GM12878 (cell line): ENCODE results near the gene C1QL2. TPM values are rescaled to one million over a fixed set of nuclear protein-coding genes. Genes with fewer than 3 reads are reported as not detected.

ENCODE experiments used
- ATAC-seq: fragments of 200-7000 bp; cut with Tn5 transposase; 3 replicates; pipeline ENCODE4 v1.9.1; 2020; ENCODE audit warnings: mild to moderate bottlenecking, moderate library complexity
- BruUV-seq: library from RNA; stranded (reverse); fragments of 400-500 nt; replicated peaks from 2 replicates; lab custom pipeline; 2021; lab: Mats Ljungman, UMichigan
- CTCF ChIA-PET: fragments of 300-600 bp; sonication (Branson Sonifier 250); formaldehyde crosslinking; extraction: SDS; loops from one replicate; lab custom pipeline; 2021; ENCODE audit warnings: inconsistent platforms; lab: Yijun Ruan, JAX
- POLR2A ChIA-PET: fragments of 350-600 bp; formaldehyde crosslinking; extraction: SDS; loops from one replicate; lab custom pipeline; 2021; ENCODE audit warnings: inconsistent platforms; lab: Charles Lee
- RAD21 ChIA-PET: fragments of 300-600 bp; sonication (Branson Sonifier 250); formaldehyde crosslinking; loops from one replicate; lab custom pipeline; 2023; ENCODE audit warnings: antibody characterized with exemption; ENCODE audit not compliant: unreplicated experiment; lab: Charles Lee
- SMC1A ChIA-PET: fragments of 300-600 bp; sonication (Branson Sonifier 250); formaldehyde crosslinking; loops from one replicate; lab custom pipeline; 2023; ENCODE audit not compliant: unreplicated experiment, uncharacterized antibody; lab: Charles Lee
- DNase-seq: peaks from one replicate; pipeline ENCODE4 v3.0.0-alpha.2; 2011; ENCODE audit warnings: low read depth, low spot score
- FAIRE-seq: peaks from 3 replicates; lab custom pipeline; 2011; peaks lifted over from hg19 to GRCh38; lab: Jason Lieb, UNC
- H2AFZ ChIP-seq: 2 replicates; pipeline ENCODE4 v1.6.0; 2011; ENCODE audit warnings: low read depth, low read length, control low read depth; ENCODE audit not compliant: control insufficient read depth
- H3K27ac ChIP-seq: 2 replicates; pipeline ENCODE4 v1.5.1; 2011; ENCODE audit warnings: control low read depth; ENCODE audit not compliant: control insufficient read depth, insufficient read depth
- H3K27me3 ChIP-seq, 2 experiments: replicated peaks in 1 of 2; 2 replicates each; pipeline versions ENCODE4 v1.6.0 to v1.6.1; 2011; ENCODE audit warnings: low read length in 1 of 2; ENCODE audit not compliant: control insufficient read depth in 2 of 2, insufficient read depth in 2 of 2
- H3K36me3 ChIP-seq, 2 experiments: 2 replicates each; pipeline ENCODE4 v1.5.1; 2011; ENCODE audit warnings: low read length in 1 of 2; ENCODE audit not compliant: control insufficient read depth in 2 of 2, insufficient read depth in 2 of 2
- H3K4me1 ChIP-seq: 2 replicates; pipeline ENCODE4 v1.6.1; 2011; ENCODE audit warnings: mild to moderate bottlenecking, low read length, moderate library complexity, mixed read lengths; ENCODE audit not compliant: control insufficient read depth, insufficient read depth
- H3K4me2 ChIP-seq: 2 replicates; pipeline ENCODE4 v1.6.0; 2011; ENCODE audit warnings: control low read depth; ENCODE audit not compliant: control insufficient read depth, insufficient read depth
- H3K4me3 ChIP-seq: fragments of 200-600 bp; sonication (generic); 2 replicates; pipeline ENCODE4 v1.5.1; 2016
- H3K79me2 ChIP-seq: 2 replicates; pipeline ENCODE4 v1.6.0; 2011; ENCODE audit warnings: low read length; ENCODE audit not compliant: control insufficient read depth, insufficient read depth
- H3K9ac ChIP-seq: 2 replicates; pipeline ENCODE4 v1.8.0; 2011; ENCODE audit warnings: low read length, control low read depth, mixed read lengths; ENCODE audit not compliant: control insufficient read depth, insufficient read depth
- H3K9me3 ChIP-seq: replicated peaks from 3 replicates; pipeline ENCODE4 v1.5.1; 2011; ENCODE audit warnings: mild to moderate bottlenecking, low read length; ENCODE audit not compliant: control insufficient read depth, insufficient read depth
- H4K20me1 ChIP-seq: 2 replicates; pipeline ENCODE4 v1.6.0; 2011; ENCODE audit not compliant: control insufficient read depth, insufficient read depth
- ASH2L ChIP-seq: fragments of 300-600, 200-600 bp; sonication (generic); IDR thresholded peaks from 2 replicates; pipeline ENCODE4 v1.6.1; 2017; ENCODE audit warnings: low read depth, mild to moderate bottlenecking, borderline replicate concordance
- EZH2 ChIP-seq: IDR thresholded peaks from 2 replicates; pipeline ENCODE4 v1.6.1; 2012; ENCODE audit warnings: low read depth, mild to moderate bottlenecking, control low read depth, inconsistent platforms, low read length, borderline replicate concordance; ENCODE audit not compliant: control insufficient read depth
- FOXM1 ChIP-seq: IDR thresholded peaks from 2 replicates; pipeline ENCODE4 v1.6.1; 2012; ENCODE audit warnings: low read depth, mild to moderate bottlenecking, inconsistent platforms, low read length, moderate library complexity
- HDAC6 ChIP-seq: fragments of 200-600 bp; sonication (generic); IDR thresholded peaks from one replicate; pipeline ENCODE4 v1.8.0; 2017; ENCODE audit warnings: antibody characterized with exemption; ENCODE audit not compliant: unreplicated experiment
- PML ChIP-seq: IDR thresholded peaks from 2 replicates; pipeline ENCODE4 v1.6.1; 2012; ENCODE audit warnings: low read length, inconsistent platforms
- RAD51 ChIP-seq: fragments of 450-650 bp; IDR thresholded peaks from 2 replicates; pipeline ENCODE4 v1.6.1; 2016; ENCODE audit warnings: moderate library complexity, mild to moderate bottlenecking, inconsistent platforms
- RUNX3 ChIP-seq: IDR thresholded peaks from 2 replicates; pipeline ENCODE4 v1.6.1; 2012; ENCODE audit warnings: low read length, inconsistent platforms
- SP1 ChIP-seq: IDR thresholded peaks from one replicate; pipeline ENCODE4 v1.6.1; 2011; ENCODE audit warnings: low read depth, low read length
- STAT3 ChIP-seq: IDR thresholded peaks from 2 replicates; pipeline ENCODE4 v1.6.1; 2011; ENCODE audit warnings: low read depth, low read length, improper control_type of control experiment
- ZSCAN29 ChIP-seq: fragments of 450-650 bp; IDR thresholded peaks from 2 replicates; pipeline ENCODE4 v1.6.1; 2017; ENCODE audit warnings: mild to moderate bottlenecking, moderate library complexity
- WGBS: methylation state at CpG from one replicate; pipeline ENCODE4 v1.1.6; 2016; ENCODE audit warnings: low lambda C conversion rate; ENCODE audit not compliant: insufficient replicate concordance, insufficient coverage; ENCODE audit errors: missing lambda C conversion rate; 5-methylcytosine and 5-hydroxymethylcytosine counted together
- in situ Hi-C: fragments of 300-500 bp; cut with MboI; formaldehyde crosslinking; loops from 9 replicates; pipeline ENCODE4 v1.14.3; 2018; ENCODE audit warnings: mixed read lengths
- intact Hi-C: fragments of 100-400 bp; cut with micrococcal nuclease; formaldehyde crosslinking; loops from one replicate; pipeline ENCODE4 v1.14.2; 2022; ENCODE audit not compliant: unreplicated experiment
- polyA plus RNA-seq, 11 experiments: library from polyadenylated mRNA; depleted of rRNA in 4 of 11; unstranded in 6 of 11; stranded (reverse) in 5 of 11; fragments of >200 nt; fragmentation: Nextera tagmentation in 4 of 11; fragmentation: Illumina TruSeq in 1 of 11; extraction: Ambion mirVana in 4 of 11; extraction: Trizol in 1 of 11; gene quantifications; 1 replicate in 1 of 11; 2 replicates in 10 of 11; pipeline versions ENCODE4 v1.2.1 to v1.2.3, GENCODE V29; 2011 to 2016; ENCODE audit warnings: inconsistent platforms in 2 of 11, missing spikeins in 2 of 11, low read depth in 1 of 11
- total RNA-seq, 4 experiments: library from RNA; depleted of rRNA in 3 of 4; stranded (reverse); fragments of >200 nt in 3 of 4; fragmentation: Illumina TruSeq in 1 of 4; extraction: Trizol in 1 of 4; gene quantifications; 2 replicates each; pipeline versions ENCODE4 v1.2.1 to v1.2.3, GENCODE V29; 2013 to 2021
- TF ChIP-seq, protein P1 (sequence below): fragments of 450-650 bp; IDR thresholded peaks from 2 replicates; pipeline ENCODE4 v1.6.1; 2016; ENCODE audit warnings: mild to moderate bottlenecking
- TF ChIP-seq, protein P2 (sequence below): IDR thresholded peaks from 2 replicates; pipeline ENCODE4 v1.6.1; 2011; ENCODE audit warnings: borderline replicate concordance, low read depth, mild to moderate bottlenecking, moderate library complexity, low read length; ENCODE audit not compliant: insufficient read depth, poor library complexity, severe bottlenecking

The C1QL2 gene
- total and polyA plus RNA-seq, 10 of the 15 experiments (the other 5 are each of a cell fraction or from before 2014, with no cell fraction given) = not detected

DNA sequence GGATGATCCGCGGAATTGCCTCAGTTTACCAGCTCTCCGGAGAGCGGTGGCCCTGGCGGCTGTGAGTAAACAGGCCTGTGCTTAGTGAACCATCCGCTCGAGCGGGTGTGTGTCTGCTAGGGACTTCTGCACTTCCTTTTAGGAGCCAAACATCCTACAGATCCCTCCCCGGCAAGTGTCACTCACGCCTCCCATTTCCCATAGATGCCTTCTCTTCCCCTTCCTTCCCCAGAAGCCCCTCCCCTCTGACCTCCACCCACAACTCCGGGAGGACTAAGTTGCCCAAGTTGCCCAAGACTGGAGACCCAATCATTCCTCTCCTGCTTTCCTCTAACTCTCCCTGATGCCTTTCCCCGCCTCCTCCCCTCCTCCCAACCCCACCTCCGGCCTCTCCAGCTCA is 2.9 kb downstream of the C1QL2 start:
- DNase-seq = no peak
- POLR2A ChIA-PET = no interaction called here
- RAD21 ChIA-PET = no interaction called here
- no peaks in the 10 kb centered on the region for H3K4me1 ChIP-seq
- no peak overlapping the region for H3K4me2 ChIP-seq
- no peak overlapping the region for H3K9ac ChIP-seq
- peaks cover 2 to 17% of the 10 kb centered on the region in 2 experiments; a peak in 3 of 4 replicates for H3K27me3 ChIP-seq
- CTCF ChIA-PET = no interaction called here
- no peak overlapping the region for H3K27ac ChIP-seq
- H3K4me3 ChIP-seq = no peak overlapping the region
- in situ Hi-C loops (no loop called here), intact Hi-C loops (no loop called here)
- no peak for FAIRE-seq
- no peaks in the 10 kb centered on the region for H3K36me3 ChIP-seq
- no peaks in the 10 kb centered on the region for H3K79me2 ChIP-seq
- no peaks in the 10 kb centered on the region for H3K9me3 ChIP-seq
- H2AFZ ChIP-seq = no peak overlapping the region
- no peaks in the 10 kb centered on the region for H4K20me1 ChIP-seq
- TF ChIP-seq ASH2L (no peak), RAD51 (no peak), FOXM1 (no peak), ZSCAN29 (no peak), RUNX3 (no peak), PML (no peak), EZH2 (no peak), SP1 (no peak), STAT3 (no peak), HDAC6 (no peak)
- TF ChIP-seq, protein P1, sequence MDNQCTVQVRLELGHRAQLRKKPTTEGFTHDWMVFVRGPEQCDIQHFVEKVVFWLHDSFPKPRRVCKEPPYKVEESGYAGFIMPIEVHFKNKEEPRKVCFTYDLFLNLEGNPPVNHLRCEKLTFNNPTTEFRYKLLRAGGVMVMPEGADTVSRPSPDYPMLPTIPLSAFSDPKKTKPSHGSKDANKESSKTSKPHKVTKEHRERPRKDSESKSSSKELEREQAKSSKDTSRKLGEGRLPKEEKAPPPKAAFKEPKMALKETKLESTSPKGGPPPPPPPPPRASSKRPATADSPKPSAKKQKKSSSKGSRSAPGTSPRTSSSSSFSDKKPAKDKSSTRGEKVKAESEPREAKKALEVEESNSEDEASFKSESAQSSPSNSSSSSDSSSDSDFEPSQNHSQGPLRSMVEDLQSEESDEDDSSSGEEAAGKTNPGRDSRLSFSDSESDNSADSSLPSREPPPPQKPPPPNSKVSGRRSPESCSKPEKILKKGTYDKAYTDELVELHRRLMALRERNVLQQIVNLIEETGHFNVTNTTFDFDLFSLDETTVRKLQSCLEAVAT = no peak
- TF ChIP-seq, protein P2, sequence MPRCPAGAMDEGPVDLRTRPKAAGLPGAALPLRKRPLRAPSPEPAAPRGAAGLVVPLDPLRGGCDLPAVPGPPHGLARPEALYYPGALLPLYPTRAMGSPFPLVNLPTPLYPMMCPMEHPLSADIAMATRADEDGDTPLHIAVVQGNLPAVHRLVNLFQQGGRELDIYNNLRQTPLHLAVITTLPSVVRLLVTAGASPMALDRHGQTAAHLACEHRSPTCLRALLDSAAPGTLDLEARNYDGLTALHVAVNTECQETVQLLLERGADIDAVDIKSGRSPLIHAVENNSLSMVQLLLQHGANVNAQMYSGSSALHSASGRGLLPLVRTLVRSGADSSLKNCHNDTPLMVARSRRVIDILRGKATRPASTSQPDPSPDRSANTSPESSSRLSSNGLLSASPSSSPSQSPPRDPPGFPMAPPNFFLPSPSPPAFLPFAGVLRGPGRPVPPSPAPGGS = no peak
- no peak for ATAC-seq
- 0% methylated on average over 11 of the region's 13 CpGs for WGBS
- SMC1A ChIA-PET = no interaction called here
- BruUV-seq = no TSS peak
